Adipocyte (in vitro differentiated cells): ENCODE measurements around the gene ASF1B.

ENCODE experiments used
- DNase-seq: peaks from one replicate; pipeline ENCODE4 v3.0.0-alpha.2; 2015; ENCODE audit warnings: low read depth
- H3K27me3 ChIP-seq: replicated peaks from 2 replicates; pipeline ENCODE4 v1.7.0; 2013; ENCODE audit warnings: mild to moderate bottlenecking, low read length, moderate library complexity; ENCODE audit not compliant: control insufficient read depth, insufficient read depth
- H3K36me3 ChIP-seq: 2 replicates; pipeline ENCODE4 v1.7.0; 2013; ENCODE audit warnings: low read length, mild to moderate bottlenecking, moderate library complexity; ENCODE audit not compliant: control insufficient read depth, insufficient read depth, severe bottlenecking
- H3K4me1 ChIP-seq: 2 replicates; pipeline ENCODE4 v1.7.0; 2013; ENCODE audit warnings: mild to moderate bottlenecking, low read length, moderate library complexity; ENCODE audit not compliant: control insufficient read depth, insufficient read depth
- H3K4me3 ChIP-seq: 2 replicates; pipeline ENCODE4 v1.7.0; 2013; ENCODE audit warnings: mild to moderate bottlenecking, low read length, moderate library complexity
- H3K9ac ChIP-seq: 2 replicates; pipeline ENCODE4 v1.7.0; 2013; ENCODE audit warnings: mild to moderate bottlenecking, low read length, moderate library complexity
- H3K9me3 ChIP-seq: 2 replicates; pipeline ENCODE4 v1.7.0; 2013; ENCODE audit warnings: mild to moderate bottlenecking, low read length, moderate library complexity; ENCODE audit not compliant: control insufficient read depth

ASF1B gene

GRCh38 chr19:14115756-14116155 is 20.6 kb downstream of the ASF1B start:
- H3K9me3 ChIP-seq, result no peaks in the 10 kb centered on the region
- H3K27me3 ChIP-seq, result no peaks in the 10 kb centered on the region
- H3K4me3 ChIP-seq, result peak overlapping the region; percentile 91
- H3K36me3 ChIP-seq, result peaks cover 3% of the 10 kb centered on the region
- peaks cover 70% of the 10 kb centered on the region for H3K4me1 ChIP-seq
- no peak for DNase-seq
- H3K9ac ChIP-seq, result peak overlapping the region; percentile 88

- DNase-seq, result peak; percentile 31
- no peaks in the 10 kb centered on the region for H3K27me3 ChIP-seq
- peak overlapping the region; percentile 41 for H3K9ac ChIP-seq
- H3K4me3 ChIP-seq, result no peak overlapping the region
- H3K4me1 ChIP-seq, result peaks cover 77% of the 10 kb centered on the region
- H3K36me3 ChIP-seq, result peaks cover 3% of the 10 kb centered on the region
- no peaks in the 10 kb centered on the region for H3K9me3 ChIP-seq
Observed at GRCh38 chr19:14114854-14115253, 21.5 kb downstream of the ASF1B start.

- Histone ChIP-seq H3K4me1 (peaks cover 73% of the 10 kb centered on the region), H3K27me3 (no peaks in the 10 kb centered on the region), H3K36me3 (peaks cover 3% of the 10 kb centered on the region), H3K9me3 (no peaks in the 10 kb centered on the region), H3K9ac (peak overlapping the region; percentile 41), H3K4me3 (no peak overlapping the region)
- no peak for DNase-seq
Observed at GRCh38 chr19:14114439-14114838, 21.9 kb downstream of the ASF1B start.

- Histone ChIP-seq H3K9ac (peak overlapping the region; percentile 69), H3K9me3 (no peaks in the 10 kb centered on the region), H3K4me3 (peak overlapping the region; percentile 70), H3K27me3 (no peaks in the 10 kb centered on the region), H3K36me3 (peaks cover 3% of the 10 kb centered on the region), H3K4me1 (peaks cover 68% of the 10 kb centered on the region)
- no peak for DNase-seq
Observed at GRCh38 chr19:14113762-14114414, 22.5 kb downstream of the ASF1B start.

GRCh38 chr19:14112809-14113385 is 23.5 kb downstream of the ASF1B start:
- peak overlapping the region; percentile 70 for H3K4me3 ChIP-seq
- H3K27me3 ChIP-seq, result no peaks in the 10 kb centered on the region
- no peak for DNase-seq

GRCh38 chr19:14112051-14112808 is 24.2 kb downstream of the ASF1B start:
- no peak for DNase-seq
- Histone ChIP-seq H3K9ac (peak overlapping the region; percentile 69), H3K27me3 (no peaks in the 10 kb centered on the region), H3K4me3 (peak overlapping the region; percentile 70), H3K9me3 (no peaks in the 10 kb centered on the region), H3K4me1 (peaks cover 68% of the 10 kb centered on the region), H3K36me3 (peaks cover 3% of the 10 kb centered on the region)

More at GRCh38 chr19:14112809-14113385, 23.5 kb downstream of the ASF1B start:
- H3K36me3 ChIP-seq, result peaks cover 3% of the 10 kb centered on the region
- H3K4me1 ChIP-seq, result peaks cover 65% of the 10 kb centered on the region
- H3K9me3 ChIP-seq, result no peaks in the 10 kb centered on the region
- H3K9ac ChIP-seq, result peak overlapping the region; percentile 69

- Histone ChIP-seq H3K9me3 (no peaks in the 10 kb centered on the region), H3K27me3 (no peaks in the 10 kb centered on the region), H3K9ac (no peak overlapping the region), H3K4me1 (peaks cover 65% of the 10 kb centered on the region), H3K4me3 (no peak overlapping the region), H3K36me3 (peaks cover 6% of the 10 kb centered on the region)
- no peak for DNase-seq
Observed at GRCh38 chr19:14111486-14111885, 24.9 kb downstream of the ASF1B start.

DNA sequence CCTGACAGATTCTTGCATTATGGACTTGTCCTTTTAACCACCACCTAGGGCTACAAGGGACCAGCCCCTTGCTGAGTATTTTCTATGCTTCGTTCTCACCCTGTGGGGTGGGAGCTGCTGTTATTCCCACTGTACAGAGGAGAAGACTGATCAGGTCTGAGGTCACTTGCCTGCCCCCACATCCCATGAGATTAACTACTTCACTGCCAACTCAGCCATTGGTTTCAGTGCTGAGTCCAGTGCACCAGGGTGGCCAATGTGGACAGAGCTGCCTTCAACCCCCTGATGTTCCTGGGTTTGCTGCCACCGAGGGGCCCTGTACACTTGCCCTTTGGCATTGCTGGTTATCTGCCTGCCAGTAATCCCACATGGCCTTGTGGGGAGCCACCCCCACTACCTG is 25.7 kb downstream of the ASF1B start:
- peaks cover 57% of the 10 kb centered on the region for H3K4me1 ChIP-seq
- H3K9ac ChIP-seq, result peak overlapping the region; percentile 34
- DNase-seq, result no peak
- H3K36me3 ChIP-seq, result peaks cover 15% of the 10 kb centered on the region
- no peak overlapping the region for H3K4me3 ChIP-seq
- H3K27me3 ChIP-seq, result no peaks in the 10 kb centered on the region
- H3K9me3 ChIP-seq, result no peaks in the 10 kb centered on the region

DNA sequence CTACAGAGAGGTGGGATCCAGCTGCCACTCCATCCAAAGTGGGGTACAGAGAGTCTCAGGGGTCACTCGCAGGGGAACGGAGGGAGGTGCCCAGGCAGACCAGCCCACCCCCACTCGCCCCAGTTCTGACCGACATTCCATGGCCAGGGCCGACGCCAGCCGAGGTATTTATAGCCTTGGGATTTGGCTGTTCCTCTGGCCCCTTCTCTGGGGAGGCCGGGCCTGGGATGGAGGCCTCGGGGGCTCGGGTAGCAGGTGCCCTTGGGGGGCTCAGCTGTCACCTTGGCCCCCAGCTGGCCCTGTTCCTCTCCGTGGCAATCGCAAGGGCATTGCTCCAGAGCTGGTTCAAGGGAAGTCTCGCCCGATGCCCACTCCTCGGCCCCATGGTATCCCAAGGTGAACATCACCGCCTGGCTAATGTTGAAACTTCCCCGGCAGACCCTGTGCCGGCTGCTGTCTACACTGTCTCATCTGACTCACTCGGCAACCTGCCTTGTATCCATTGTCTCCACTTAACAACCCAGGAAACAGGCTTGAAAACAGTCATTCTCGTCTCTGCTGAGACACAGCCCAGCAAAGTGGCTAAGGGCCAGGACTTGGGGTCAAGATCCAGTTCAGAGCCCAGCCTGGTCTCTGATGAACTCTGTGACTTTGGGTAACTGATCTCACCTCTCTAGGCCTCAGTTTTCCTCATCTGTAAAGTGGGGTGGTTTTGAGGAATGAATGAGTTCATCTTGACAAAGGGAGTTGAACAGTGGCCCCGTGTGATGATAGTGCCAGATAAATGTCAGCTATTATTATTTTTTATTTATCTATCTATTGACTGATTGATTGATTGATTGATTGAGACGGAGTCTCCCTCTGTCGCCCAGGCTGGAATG is 28.6 kb downstream of the ASF1B start:
- Histone ChIP-seq H3K4me3 (no peak overlapping the region), H3K9ac (no peak overlapping the region), H3K4me1 (peaks cover 32% of the 10 kb centered on the region), H3K36me3 (peaks cover 30% of the 10 kb centered on the region), H3K27me3 (no peaks in the 10 kb centered on the region), H3K9me3 (no peaks in the 10 kb centered on the region)
- DNase-seq, result no peak

DNA sequence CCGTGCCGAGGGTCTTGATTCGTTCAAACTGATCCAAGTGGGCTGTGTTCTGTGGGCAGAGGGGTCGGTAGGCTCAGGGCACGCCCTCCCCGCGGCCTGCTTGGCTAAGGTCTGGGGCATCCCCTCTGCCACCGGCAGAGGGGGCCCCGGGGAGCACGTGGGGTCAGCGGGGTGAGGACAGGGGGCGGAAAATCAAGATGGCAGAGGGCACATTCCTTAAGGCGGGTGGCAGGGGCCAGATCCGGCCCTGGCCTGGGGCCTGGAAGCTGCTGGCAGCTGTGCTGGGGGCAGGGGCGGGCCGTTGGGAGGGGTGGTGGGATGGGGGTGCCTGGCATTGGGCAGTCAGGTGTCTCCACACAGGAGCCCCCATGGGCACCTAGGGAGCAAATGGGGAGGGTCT is 29.5 kb downstream of the ASF1B start:
- Histone ChIP-seq H3K4me1 (peaks cover 33% of the 10 kb centered on the region), H3K9me3 (no peaks in the 10 kb centered on the region), H3K4me3 (no peak overlapping the region), H3K27me3 (no peaks in the 10 kb centered on the region), H3K36me3 (peaks cover 38% of the 10 kb centered on the region), H3K9ac (no peak overlapping the region)
- no peak for DNase-seq

DNA sequence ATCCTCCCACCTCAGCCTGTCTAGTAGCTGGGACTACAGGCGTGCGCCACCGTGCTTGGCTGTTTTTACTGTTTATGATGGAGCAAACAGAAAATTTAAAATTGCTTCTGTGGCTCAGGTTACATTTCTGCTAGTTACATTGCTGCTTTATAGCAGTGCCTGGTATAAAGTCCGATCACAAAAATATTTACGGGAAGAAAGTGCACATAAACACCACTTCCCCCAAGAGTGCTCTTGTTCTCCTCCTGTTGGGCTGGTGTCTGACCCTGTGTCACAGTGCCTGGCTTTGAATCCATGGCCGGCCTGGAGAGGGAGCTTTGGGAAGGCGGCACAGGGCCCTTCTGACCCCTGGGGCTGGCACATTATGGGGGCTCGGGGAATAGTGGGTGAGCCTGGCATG is 30.7 kb downstream of the ASF1B start:
- no peak for DNase-seq
- peaks cover 43% of the 10 kb centered on the region for H3K36me3 ChIP-seq

More for the DNA sequence above, 30.7 kb downstream of the ASF1B start:
- Histone ChIP-seq H3K4me1 (peaks cover 27% of the 10 kb centered on the region), H3K9ac (no peak overlapping the region), H3K9me3 (no peaks in the 10 kb centered on the region), H3K4me3 (no peak overlapping the region), H3K27me3 (no peaks in the 10 kb centered on the region)
